ENCODE results near the gene JMJD1C.

The JMJD1C gene

GRCh38 chr10:63129888-63130287 lies 335.9 kb downstream of the JMJD1C start:
- no peak overlapping the region for H2BK15ac ChIP-seq (ENCODE audit: low read length)
- H2BK120ac ChIP-seq (ENCODE audit: low read depth, low read length) = no peak overlapping the region
- H3K23ac ChIP-seq (ENCODE audit: low read depth, low read length, poor library complexity) = no peak overlapping the region
- no peak for DNase-seq (ENCODE audit: low spot score)
- peak overlapping the region; percentile 24 for H2AFZ ChIP-seq (ENCODE audit: low read length)
- H3K4me1 ChIP-seq (ENCODE audit: control insufficient read depth in 2 of 2, insufficient read depth in 1 of 2, low read depth in 1 of 2, low read length in 2 of 2) = peaks cover 0 to 7% of the 10 kb centered on the region in 2 donors
- no peak overlapping the region for H4K8ac ChIP-seq (ENCODE audit: low read depth, low read length)
- no peak overlapping the region for H3K4me2 ChIP-seq (ENCODE audit: insufficient read depth, low read length, poor library complexity, severe bottlenecking)
- H3K18ac ChIP-seq (ENCODE audit: low read length) = no peak overlapping the region
- H3K4me3 ChIP-seq (ENCODE audit: low read length in 2 of 2) = no peak overlapping the region
- no peak overlapping the region for H3K9ac ChIP-seq (ENCODE audit: low read depth, low read length, poor library complexity)
- no peak overlapping the region for H4K91ac ChIP-seq (ENCODE audit: low read depth, low read length, poor library complexity)
- H3K4ac ChIP-seq (ENCODE audit: low read length) = no peak overlapping the region
- no peak overlapping the region for H3K27ac ChIP-seq (replicated peaks; ENCODE audit: low read length)
- no peaks in the 10 kb centered on the region for H3K36me3 ChIP-seq (replicated peaks in 1 of 2; ENCODE audit: control insufficient read depth in 2 of 2, insufficient read depth in 2 of 2, low read length in 2 of 2)
- H2AK5ac ChIP-seq (ENCODE audit: low read depth, low read length) = no peak overlapping the region
- H3K9me3 ChIP-seq (replicated peaks in 1 of 2; ENCODE audit: control insufficient read depth in 2 of 2, insufficient read depth in 1 of 2, low read depth in 1 of 2, low read length in 2 of 2) = peaks cover 0 to 5% of the 10 kb centered on the region in 2 donors
- no peaks in the 10 kb centered on the region for H3K79me1 ChIP-seq (ENCODE audit: low read depth, low read length)
- no CpG with 5 or more reads among the region's 6 CpGs for WGBS, 2 donors (ENCODE audit: extremely low coverage in 2 of 2, insufficient read length in 2 of 2, insufficient replicate concordance in 1 of 2)
- H3K14ac ChIP-seq (ENCODE audit: low read length) = no peak overlapping the region
- no peak overlapping the region for H2BK12ac ChIP-seq (ENCODE audit: low read length)
- no peak overlapping the region for H2BK5ac ChIP-seq (ENCODE audit: low read length)
- H3K27me3 ChIP-seq (ENCODE audit: control insufficient read depth in 3 of 3, insufficient read depth in 3 of 3, low read depth in 1 of 3, low read length in 3 of 3) = no peaks in the 10 kb centered on the region

- Histone ChIP-seq H3K23ac (ENCODE audit: low read depth, low read length, poor library complexity) (no peak overlapping the region), H3K27ac (replicated peaks; ENCODE audit: low read length) (no peak overlapping the region), H3K27me3 (ENCODE audit: control insufficient read depth in 3 of 3, insufficient read depth in 3 of 3, low read depth in 1 of 3, low read length in 3 of 3) (no peaks in the 10 kb centered on the region), H2BK15ac (ENCODE audit: low read length) (no peak overlapping the region), H2BK5ac (ENCODE audit: low read length) (no peak overlapping the region), H3K9me3 (replicated peaks in 1 of 2; ENCODE audit: control insufficient read depth in 2 of 2, insufficient read depth in 1 of 2, low read depth in 1 of 2, low read length in 2 of 2) (peaks cover 0 to 5% of the 10 kb centered on the region in 2 donors), H3K14ac (ENCODE audit: low read length) (no peak overlapping the region), H3K4me3 (ENCODE audit: low read length in 2 of 2) (no peak overlapping the region), H2BK120ac (ENCODE audit: low read depth, low read length) (no peak overlapping the region), H4K91ac (ENCODE audit: low read depth, low read length, poor library complexity) (no peak overlapping the region), H3K4me2 (ENCODE audit: insufficient read depth, low read length, poor library complexity, severe bottlenecking) (no peak overlapping the region), H2AFZ (ENCODE audit: low read length) (no peak overlapping the region), H3K36me3 (replicated peaks in 1 of 2; ENCODE audit: control insufficient read depth in 2 of 2, insufficient read depth in 2 of 2, low read length in 2 of 2) (no peaks in the 10 kb centered on the region), H3K9ac (ENCODE audit: low read depth, low read length, poor library complexity) (no peak overlapping the region), H2BK12ac (ENCODE audit: low read length) (no peak overlapping the region), H3K18ac (ENCODE audit: low read length) (no peak overlapping the region), H3K4me1 (ENCODE audit: control insufficient read depth in 2 of 2, insufficient read depth in 1 of 2, low read depth in 1 of 2, low read length in 2 of 2) (no peaks in the 10 kb centered on the region), H4K8ac (ENCODE audit: low read depth, low read length) (no peak overlapping the region), H2AK5ac (ENCODE audit: low read depth, low read length) (no peak overlapping the region), H3K4ac (ENCODE audit: low read length) (no peak overlapping the region), H3K79me1 (ENCODE audit: low read depth, low read length) (no peaks in the 10 kb centered on the region)
- no CpG with 5 or more reads among the region's 4 CpGs for WGBS, 2 donors (ENCODE audit: extremely low coverage in 2 of 2, insufficient read length in 2 of 2, insufficient replicate concordance in 1 of 2)
- no peak for DNase-seq (ENCODE audit: low spot score)
Observed at GRCh38 chr10:63128443-63128842, 337.3 kb downstream of the JMJD1C start.

GRCh38 chr10:63125459-63125858 lies 340.3 kb downstream of the JMJD1C start:
- Histone ChIP-seq H4K91ac (ENCODE audit: low read depth, low read length, poor library complexity) (no peak overlapping the region), H3K4me2 (ENCODE audit: insufficient read depth, low read length, poor library complexity, severe bottlenecking) (no peak overlapping the region), H3K4me3 (ENCODE audit: low read length in 2 of 2) (no peak overlapping the region), H3K9me3 (replicated peaks in 1 of 2; ENCODE audit: control insufficient read depth in 2 of 2, insufficient read depth in 1 of 2, low read depth in 1 of 2, low read length in 2 of 2) (peaks cover 0 to 12% of the 10 kb centered on the region in 2 donors), H3K4ac (ENCODE audit: low read length) (no peak overlapping the region), H2BK5ac (ENCODE audit: low read length) (no peak overlapping the region), H3K4me1 (ENCODE audit: control insufficient read depth in 2 of 2, insufficient read depth in 1 of 2, low read depth in 1 of 2, low read length in 2 of 2) (no peaks in the 10 kb centered on the region), H2BK15ac (ENCODE audit: low read length) (no peak overlapping the region), H3K27me3 (ENCODE audit: control insufficient read depth in 3 of 3, insufficient read depth in 3 of 3, low read depth in 1 of 3, low read length in 3 of 3) (no peaks in the 10 kb centered on the region), H2BK12ac (ENCODE audit: low read length) (no peak overlapping the region), H3K79me1 (ENCODE audit: low read depth, low read length) (no peaks in the 10 kb centered on the region), H3K18ac (ENCODE audit: low read length) (no peak overlapping the region), H3K36me3 (replicated peaks in 1 of 2; ENCODE audit: control insufficient read depth in 2 of 2, insufficient read depth in 2 of 2, low read length in 2 of 2) (no peaks in the 10 kb centered on the region), H3K27ac (replicated peaks; ENCODE audit: low read length) (no peak overlapping the region), H3K9ac (ENCODE audit: low read depth, low read length, poor library complexity) (no peak overlapping the region), H4K8ac (ENCODE audit: low read depth, low read length) (no peak overlapping the region), H2BK120ac (ENCODE audit: low read depth, low read length) (no peak overlapping the region), H3K14ac (ENCODE audit: low read length) (no peak overlapping the region), H3K23ac (ENCODE audit: low read depth, low read length, poor library complexity) (no peak overlapping the region), H2AK5ac (ENCODE audit: low read depth, low read length) (no peak overlapping the region), H2AFZ (ENCODE audit: low read length) (no peak overlapping the region)
- WGBS, 2 donors (ENCODE audit: extremely low coverage in 2 of 2, insufficient read length in 2 of 2, insufficient replicate concordance in 1 of 2) = no CpG with 5 or more reads among the region's 2 CpGs
- no peak for DNase-seq (ENCODE audit: low spot score)

- no peaks in the 10 kb centered on the region for H3K36me3 ChIP-seq (replicated peaks in 1 of 2; ENCODE audit: control insufficient read depth in 2 of 2, insufficient read depth in 2 of 2, low read length in 2 of 2)
- H2BK120ac ChIP-seq (ENCODE audit: low read depth, low read length) = no peak overlapping the region
- no peak overlapping the region for H2BK15ac ChIP-seq (ENCODE audit: low read length)
- no peaks in the 10 kb centered on the region for H3K79me1 ChIP-seq (ENCODE audit: low read depth, low read length)
- no peak overlapping the region for H2BK5ac ChIP-seq (ENCODE audit: low read length)
- H3K27me3 ChIP-seq (ENCODE audit: control insufficient read depth in 3 of 3, insufficient read depth in 3 of 3, low read depth in 1 of 3, low read length in 3 of 3) = no peaks in the 10 kb centered on the region
- H3K18ac ChIP-seq (ENCODE audit: low read length) = no peak overlapping the region
- H3K9ac ChIP-seq (ENCODE audit: low read depth, low read length, poor library complexity) = no peak overlapping the region
- no peak overlapping the region for H3K23ac ChIP-seq (ENCODE audit: low read depth, low read length, poor library complexity)
- no peak overlapping the region for H3K4me2 ChIP-seq (ENCODE audit: insufficient read depth, low read length, poor library complexity, severe bottlenecking)
- no peak overlapping the region for H3K4me3 ChIP-seq (ENCODE audit: low read length in 2 of 2)
- H2AK5ac ChIP-seq (ENCODE audit: low read depth, low read length) = no peak overlapping the region
- H4K8ac ChIP-seq (ENCODE audit: low read depth, low read length) = no peak overlapping the region
- H4K91ac ChIP-seq (ENCODE audit: low read depth, low read length, poor library complexity) = no peak overlapping the region
- no peak for DNase-seq (ENCODE audit: low spot score)
- H2AFZ ChIP-seq (ENCODE audit: low read length) = no peak overlapping the region
- no CpG with 5 or more reads among the region's 2 CpGs for WGBS, 2 donors (ENCODE audit: extremely low coverage in 2 of 2, insufficient read length in 2 of 2, insufficient replicate concordance in 1 of 2)
- no peak overlapping the region for H3K14ac ChIP-seq (ENCODE audit: low read length)
- no peak overlapping the region for H3K4ac ChIP-seq (ENCODE audit: low read length)
- H3K9me3 ChIP-seq (replicated peaks in 1 of 2; ENCODE audit: control insufficient read depth in 2 of 2, insufficient read depth in 1 of 2, low read depth in 1 of 2, low read length in 2 of 2) = peaks cover 0 to 12% of the 10 kb centered on the region in 2 donors
- no peak overlapping the region for H3K27ac ChIP-seq (replicated peaks; ENCODE audit: low read length)
- H3K4me1 ChIP-seq (ENCODE audit: control insufficient read depth in 2 of 2, insufficient read depth in 1 of 2, low read depth in 1 of 2, low read length in 2 of 2) = no peaks in the 10 kb centered on the region
- H2BK12ac ChIP-seq (ENCODE audit: low read length) = no peak overlapping the region
Observed at GRCh38 chr10:63123727-63124362, 341.9 kb downstream of the JMJD1C start.

All from neuronal stem cell (in vitro differentiated cells).